Epidermal melanocyte (primary cell): ENCODE measurements around the gene ADAP2.
"Not testable (repeated sequence)": the region's sequence is repeated elsewhere in the genome, so short reads cannot be mapped to it uniquely, and the experiment has no call there.

ENCODE experiments used
- DNase-seq: peaks from one replicate; pipeline ENCODE4 v3.0.0; 2011; ENCODE audit warnings: low spot score; ENCODE audit not compliant: insufficient read length

Gene ADAP2

DNA sequence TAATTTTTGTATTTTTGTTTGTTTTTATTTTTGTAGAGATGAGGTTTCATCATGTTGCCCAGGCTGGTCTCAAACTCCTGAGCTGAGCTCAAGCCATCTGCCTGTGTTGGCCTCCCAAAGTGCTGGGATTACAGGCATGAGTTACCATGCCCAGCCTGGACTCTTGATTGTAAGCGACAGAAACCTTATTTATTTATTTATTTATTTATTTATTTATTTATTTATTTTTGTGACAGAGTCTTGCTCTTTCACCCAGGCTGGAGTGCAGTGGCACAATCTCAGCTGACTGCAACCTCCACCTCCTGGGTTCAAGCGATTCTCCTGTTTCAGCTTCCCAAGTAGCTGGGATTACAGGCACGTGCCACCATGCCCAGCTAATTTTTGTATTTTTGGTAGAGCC lies 8.1 kb downstream of the ADAP2 start:
- DNase-seq, result not testable (repeated sequence)

DNA sequence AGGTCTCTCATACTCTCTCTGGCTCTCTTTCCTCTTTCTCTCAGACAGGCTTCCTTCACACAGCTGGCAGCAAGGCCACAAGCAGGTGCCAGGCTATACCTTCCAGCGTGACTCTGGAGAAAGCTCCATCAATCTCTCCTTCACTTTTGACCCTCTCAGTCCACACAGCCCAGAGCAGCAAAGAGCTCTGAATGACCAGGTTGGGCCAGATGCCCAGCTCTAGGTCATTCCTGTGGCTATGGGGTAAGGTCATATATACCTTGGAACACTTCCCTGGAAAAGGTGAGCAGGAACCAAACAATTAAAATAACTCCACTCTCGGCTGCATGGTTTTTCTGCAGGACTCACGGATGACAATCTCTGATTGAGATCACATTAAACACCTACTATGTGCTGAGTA lies 8.8 kb downstream of the ADAP2 start:
- no peak for DNase-seq

GRCh38 chr17:30931582-30931981 lies 9.8 kb downstream of the ADAP2 start:
- not testable (repeated sequence) for DNase-seq

DNA sequence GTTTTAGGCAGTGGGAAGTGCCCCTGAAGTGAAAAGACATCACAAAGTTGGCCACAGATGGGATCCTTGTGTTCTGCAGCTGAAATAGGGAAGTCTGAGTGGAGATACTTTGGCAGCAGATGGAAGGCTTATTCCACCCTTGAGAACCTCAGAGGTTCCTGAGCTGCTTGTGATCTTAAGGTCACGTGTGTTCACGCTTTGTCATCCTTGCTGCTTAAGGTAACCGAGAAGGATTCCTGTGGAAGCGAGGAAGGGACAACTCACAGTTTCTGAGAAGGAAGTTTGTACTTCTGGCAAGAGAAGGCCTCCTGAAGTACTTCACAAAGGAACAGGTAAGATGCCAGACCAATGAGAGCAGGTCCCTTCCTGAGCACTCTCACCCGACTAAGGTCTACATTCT lies 12.2 kb downstream of the ADAP2 start:
- DNase-seq, result no peak

- no peak for DNase-seq
Measured at GRCh38 chr17:30939051-30939689, 17.4 kb downstream of the ADAP2 start.

GRCh38 chr17:30942308-30943079 lies 20.7 kb downstream of the ADAP2 start:
- no peak for DNase-seq

DNA sequence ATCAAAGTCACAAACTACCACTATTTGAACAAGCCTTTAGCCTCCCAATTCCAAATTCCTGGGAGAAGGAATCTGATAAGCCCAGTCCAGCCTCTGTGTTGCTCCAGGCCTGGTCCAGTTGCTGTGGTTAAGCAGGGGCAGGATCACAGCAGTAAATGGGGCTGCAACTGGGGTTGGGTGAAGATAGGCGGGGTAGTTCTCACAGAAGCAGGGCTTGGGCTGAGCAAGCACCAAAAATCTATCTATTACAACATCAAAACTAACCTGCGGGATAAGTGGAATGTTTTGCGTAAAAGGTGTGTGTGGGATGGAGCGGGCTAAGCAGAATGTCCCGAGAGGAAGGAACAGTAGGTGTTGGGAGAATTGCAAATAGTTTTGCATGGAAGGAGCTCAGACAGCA lies 26.1 kb downstream of the ADAP2 start:
- no peak for DNase-seq

DNA sequence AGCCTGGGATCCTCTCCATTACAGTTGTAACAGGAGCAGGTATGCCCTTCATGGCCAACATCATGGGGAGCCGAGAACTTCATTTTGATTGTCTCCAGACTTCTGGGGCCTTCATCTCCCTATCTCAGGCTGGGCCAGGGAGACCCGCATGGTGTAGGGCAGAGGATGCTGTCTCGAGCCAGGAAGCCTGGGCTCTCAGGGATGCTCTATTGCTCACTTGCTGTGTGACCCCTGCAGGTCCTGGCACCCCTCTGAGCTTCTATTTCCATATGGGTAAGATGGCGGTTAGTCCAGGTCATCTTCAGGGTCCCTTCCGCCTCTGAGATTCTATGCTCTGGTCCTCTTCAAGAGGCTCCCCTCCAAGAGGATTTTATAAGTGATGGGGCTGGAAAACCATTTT lies 28.4 kb downstream of the ADAP2 start:
- DNase-seq, result no peak

GRCh38 chr17:30950669-30951399 lies 29.1 kb downstream of the ADAP2 start:
- no peak for DNase-seq

- no peak for DNase-seq
Measured at GRCh38 chr17:30952638-30953393, 31.1 kb downstream of the ADAP2 start.

DNA sequence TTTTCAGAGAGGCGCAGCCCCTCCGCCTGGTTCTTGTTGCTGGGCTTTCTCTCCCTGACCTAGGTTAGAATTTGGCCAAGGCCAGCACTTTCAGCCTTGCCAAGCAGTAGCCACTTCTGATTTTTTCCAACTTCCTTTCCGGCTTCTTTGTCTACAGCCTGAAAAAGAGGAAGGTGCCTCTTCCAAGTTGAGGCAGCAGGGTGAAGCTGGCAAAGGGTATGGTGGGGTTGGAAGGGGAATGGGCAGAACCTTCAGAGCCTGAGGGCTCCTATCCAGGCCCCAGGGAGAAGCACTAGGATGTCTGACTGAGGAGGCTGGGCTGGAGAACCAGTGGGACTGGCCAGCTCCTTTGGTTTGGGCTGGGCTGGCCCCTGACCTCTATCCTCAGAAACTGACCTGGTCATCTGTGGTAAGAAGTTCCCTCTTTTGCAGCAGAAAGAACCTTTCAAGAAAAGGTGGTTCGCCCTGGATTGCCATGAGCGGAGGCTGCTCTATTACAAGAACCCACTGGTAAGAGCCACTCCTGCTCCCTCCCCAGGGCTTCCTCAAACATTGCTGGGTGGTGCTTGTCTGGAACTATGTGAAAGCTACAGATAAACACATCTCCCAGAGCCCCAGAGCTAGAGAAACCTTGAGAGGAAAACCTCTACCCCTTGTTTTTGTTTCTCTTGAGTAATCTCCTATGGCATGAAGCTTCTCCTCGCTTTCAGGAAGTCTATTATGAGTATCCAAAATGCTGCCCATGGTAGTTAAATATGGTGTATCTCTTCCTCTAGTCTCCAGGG lies 32.5 kb downstream of the ADAP2 start:
- DNase-seq, result no peak

- no peak for DNase-seq
Measured at GRCh38 chr17:30956764-30957374, 35.1 kb downstream of the ADAP2 start.

GRCh38 chr17:30957741-30958140 lies 36.0 kb downstream of the ADAP2 start:
- no peak for DNase-seq

DNA sequence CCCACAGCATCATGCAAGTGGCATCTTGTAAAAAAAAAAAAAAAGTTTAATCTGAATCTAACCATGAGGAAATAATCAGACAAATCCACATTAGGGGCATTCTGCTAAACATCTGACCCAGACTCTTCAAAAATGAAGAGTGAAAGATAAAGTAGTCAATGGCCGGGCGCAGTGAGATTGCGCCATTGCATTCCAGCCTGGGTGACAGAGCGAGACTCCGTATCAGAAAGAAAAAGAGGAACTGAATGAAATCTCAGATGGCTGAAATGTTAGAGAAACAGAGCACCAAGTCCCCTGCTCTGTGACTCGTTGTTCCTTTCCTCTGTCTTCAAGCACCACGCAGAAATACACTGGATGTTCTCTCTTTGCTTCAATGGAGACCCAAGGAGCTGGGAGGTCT lies 36.4 kb downstream of the ADAP2 start:
- no peak for DNase-seq

DNA sequence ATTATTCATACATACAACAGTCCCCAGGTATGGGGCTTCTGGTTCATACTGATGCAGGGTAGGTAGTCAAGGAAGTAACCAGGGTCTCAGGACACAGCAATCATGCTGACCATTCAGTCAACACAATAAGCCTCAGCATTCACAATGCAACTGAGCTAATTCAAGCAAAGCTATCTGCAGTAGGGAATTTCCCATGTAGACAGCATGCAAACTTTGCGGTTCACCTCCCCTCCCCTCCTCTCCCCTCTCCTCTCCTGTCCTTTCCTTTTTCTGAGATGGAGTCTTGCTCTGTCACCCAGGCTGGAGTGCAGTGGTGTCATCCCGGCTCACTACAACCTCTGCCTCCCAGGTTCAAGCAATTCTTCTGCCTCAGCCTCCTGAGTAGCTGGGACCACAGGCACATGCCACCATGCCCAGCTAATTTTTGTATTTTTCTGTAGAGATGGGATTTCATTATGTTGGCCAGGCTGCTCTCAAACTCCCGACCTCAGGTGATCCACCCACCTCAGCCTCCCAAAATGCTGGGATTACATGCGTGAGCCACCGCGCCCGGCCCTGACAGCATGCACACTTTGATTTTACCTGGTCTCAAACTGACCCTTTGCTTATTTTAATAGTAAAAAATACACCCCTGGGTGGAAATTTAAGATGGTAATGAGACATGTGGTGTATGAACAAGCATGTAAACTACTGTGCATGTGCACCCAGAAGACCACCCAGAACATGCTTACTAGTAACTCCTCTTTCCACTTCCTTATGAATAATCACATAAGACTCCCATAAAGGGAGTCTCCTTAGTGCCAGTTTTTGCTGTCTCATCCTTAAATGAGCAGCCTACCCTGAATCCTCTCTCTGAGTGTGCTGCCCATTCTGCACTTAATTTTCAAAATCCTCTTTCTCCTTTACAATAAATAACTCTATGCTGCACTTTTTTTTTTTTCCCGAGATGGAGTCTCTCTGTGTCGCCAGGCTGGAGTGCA lies 39.8 kb downstream of the ADAP2 start:
- no peak for DNase-seq

DNA sequence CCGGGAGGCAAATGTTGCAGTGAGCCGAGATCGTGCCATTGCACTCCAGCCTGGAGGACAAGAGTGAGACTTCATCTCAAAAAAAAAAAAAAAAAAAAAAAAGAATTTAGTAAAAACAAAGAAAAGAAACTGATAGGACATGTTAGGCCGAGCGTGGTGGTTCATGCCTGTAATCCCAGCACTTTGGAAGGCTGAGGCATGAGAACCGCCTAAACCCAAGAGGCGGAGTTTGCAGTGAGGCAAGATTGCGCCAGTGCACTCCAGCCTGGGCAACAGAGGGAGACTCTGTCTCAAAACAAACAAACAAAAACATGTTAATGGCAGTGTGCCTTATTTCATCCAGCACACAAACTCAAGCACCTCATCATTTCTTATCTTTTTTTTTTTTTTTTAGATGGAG lies 42.6 kb downstream of the ADAP2 start:
- DNase-seq, result not testable (repeated sequence)

GRCh38 chr17:30964876-30965275 lies 43.1 kb downstream of the ADAP2 start:
- no peak for DNase-seq

- DNase-seq, result no peak
Measured at GRCh38 chr17:30965686-30966085, 43.9 kb downstream of the ADAP2 start.

DNA sequence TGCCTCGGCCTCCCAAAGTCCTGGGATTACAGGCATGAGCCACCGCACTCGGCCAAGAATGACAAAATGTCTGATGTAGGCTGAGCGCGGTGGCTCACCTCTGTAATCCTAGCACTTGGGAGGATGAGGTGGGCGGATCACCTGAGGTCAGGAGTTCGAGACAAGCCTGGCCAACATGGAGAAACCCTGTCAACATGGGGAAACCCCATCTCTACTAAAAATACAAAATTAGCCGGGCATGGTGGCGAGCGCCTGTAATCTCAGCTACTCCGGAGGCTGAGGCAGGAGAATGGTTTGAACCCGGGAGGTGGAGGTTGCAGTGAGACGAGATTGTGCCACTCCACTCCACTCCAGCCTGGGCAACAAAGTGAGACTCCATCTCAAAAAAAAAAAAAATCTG lies 46.2 kb downstream of the ADAP2 start:
- not testable (repeated sequence) for DNase-seq
